22Rv1 (cell line): Measurements from ENCODE around the gene ATXN1.

ENCODE experiments used
- ZFX ChIP-seq: fragments of 450-650 bp; IDR thresholded peaks from 2 replicates; pipeline ENCODE4 v1.6.1; 2017; ENCODE audit warnings: antibody characterized with exemption, borderline replicate concordance
- TF ChIP-seq, protein P1 (sequence below): fragments of 450-650 bp; IDR thresholded peaks from 2 replicates; pipeline ENCODE4 v1.5.1; 2017; ENCODE audit warnings: mild to moderate bottlenecking

DNA sequence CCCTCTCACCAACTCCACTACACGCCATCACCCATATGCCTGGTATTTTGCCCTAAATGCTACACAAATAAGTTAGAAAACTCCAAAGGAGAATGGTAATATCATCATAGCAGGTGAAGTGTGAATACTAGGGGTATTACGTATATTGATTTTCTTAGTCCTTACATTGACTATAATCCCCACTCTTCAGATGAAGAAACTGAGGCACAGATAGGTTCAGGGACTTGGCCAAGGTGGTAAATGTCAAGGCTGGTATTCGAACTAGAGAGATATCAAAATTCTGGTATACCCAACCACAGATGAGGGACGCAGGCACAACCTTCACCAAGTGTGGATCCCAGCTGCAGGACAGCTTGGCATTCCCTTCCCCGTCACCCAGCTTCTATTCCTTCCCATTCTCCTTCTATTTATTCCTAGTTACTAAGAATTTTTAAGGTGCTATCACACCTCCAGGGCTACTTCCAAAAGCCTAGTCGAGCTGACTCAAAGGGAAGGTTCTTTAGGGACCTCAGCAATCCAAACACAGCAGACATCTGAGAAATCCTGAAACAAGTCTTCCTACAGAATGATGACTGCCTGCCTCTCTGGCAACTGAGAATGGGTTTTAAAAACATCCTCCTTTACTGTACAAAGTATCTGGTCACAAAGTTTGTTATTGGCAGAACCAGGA lies 32.6 kb downstream of the ATXN1 start:
- TF ChIP-seq, protein P1, sequence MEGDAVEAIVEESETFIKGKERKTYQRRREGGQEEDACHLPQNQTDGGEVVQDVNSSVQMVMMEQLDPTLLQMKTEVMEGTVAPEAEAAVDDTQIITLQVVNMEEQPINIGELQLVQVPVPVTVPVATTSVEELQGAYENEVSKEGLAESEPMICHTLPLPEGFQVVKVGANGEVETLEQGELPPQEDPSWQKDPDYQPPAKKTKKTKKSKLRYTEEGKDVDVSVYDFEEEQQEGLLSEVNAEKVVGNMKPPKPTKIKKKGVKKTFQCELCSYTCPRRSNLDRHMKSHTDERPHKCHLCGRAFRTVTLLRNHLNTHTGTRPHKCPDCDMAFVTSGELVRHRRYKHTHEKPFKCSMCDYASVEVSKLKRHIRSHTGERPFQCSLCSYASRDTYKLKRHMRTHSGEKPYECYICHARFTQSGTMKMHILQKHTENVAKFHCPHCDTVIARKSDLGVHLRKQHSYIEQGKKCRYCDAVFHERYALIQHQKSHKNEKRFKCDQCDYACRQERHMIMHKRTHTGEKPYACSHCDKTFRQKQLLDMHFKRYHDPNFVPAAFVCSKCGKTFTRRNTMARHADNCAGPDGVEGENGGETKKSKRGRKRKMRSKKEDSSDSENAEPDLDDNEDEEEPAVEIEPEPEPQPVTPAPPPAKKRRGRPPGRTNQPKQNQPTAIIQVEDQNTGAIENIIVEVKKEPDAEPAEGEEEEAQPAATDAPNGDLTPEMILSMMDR: no peak
- TF ChIP-seq ZFX: no peak
